GM12878 (cell line): Measurements from ENCODE around the gene OR10H1.

Experiments used
- BCLAF1 ChIP-seq: fragments of 450-650 bp; IDR thresholded peaks from 2 replicates; pipeline ENCODE4 v1.6.1; 2017; ENCODE audit warnings: antibody characterized with exemption, mild to moderate bottlenecking, moderate library complexity
- CHD2 ChIP-seq: IDR thresholded peaks from 2 replicates; pipeline ENCODE4 v1.6.1; 2011; ENCODE audit warnings: low read depth, low read length, improper control_type of control experiment, borderline replicate concordance
- CTCF ChIP-seq, 3 experiments: IDR thresholded peaks in 2 of 3; conservative IDR thresholded peaks in 1 of 3; 2 replicates each; pipeline ENCODE4 v1.5.1; 2011; ENCODE audit warnings: low read depth in 3 of 3, low read length in 3 of 3, mild to moderate bottlenecking in 3 of 3, control low read depth in 2 of 3, moderate library complexity in 2 of 3, inconsistent platforms in 1 of 3, mixed read lengths in 1 of 3; ENCODE audit not compliant: control insufficient read depth in 2 of 3, insufficient read depth in 1 of 3; ENCODE audit errors: extremely low read depth in 1 of 3
- EP300 ChIP-seq, 2 experiments: fragments of 150-350 bp in 1 of 2; IDR thresholded peaks; 2 replicates each; pipeline ENCODE4 v1.6.1; 2011 to 2012; ENCODE audit warnings: low read depth in 2 of 2, low read length in 2 of 2, borderline replicate concordance in 1 of 2, improper control_type of control experiment in 1 of 2, inconsistent platforms in 1 of 2; ENCODE audit not compliant: control insufficient read depth in 1 of 2
- EZH2 ChIP-seq: IDR thresholded peaks from 2 replicates; pipeline ENCODE4 v1.6.1; 2012; ENCODE audit warnings: low read depth, mild to moderate bottlenecking, control low read depth, inconsistent platforms, low read length, borderline replicate concordance; ENCODE audit not compliant: control insufficient read depth
- HCFC1 ChIP-seq: fragments of 150-350 bp; IDR thresholded peaks from 2 replicates; pipeline ENCODE4 v1.6.1; 2014; ENCODE audit warnings: low read length
- POLR2A ChIP-seq: IDR thresholded peaks from 2 replicates; pipeline ENCODE4 v1.6.1; 2011; ENCODE audit warnings: low read depth, mild to moderate bottlenecking, low read length
- POLR2AphosphoS2 ChIP-seq: IDR thresholded peaks from 2 replicates; pipeline ENCODE4 v1.6.1; 2011; ENCODE audit warnings: low read depth, mild to moderate bottlenecking, low read length, improper control_type of control experiment, moderate library complexity
- TARDBP ChIP-seq: IDR thresholded peaks from 2 replicates; pipeline ENCODE4 v1.6.1; 2016; ENCODE audit warnings: borderline replicate concordance
- ZNF384 ChIP-seq: IDR thresholded peaks from 2 replicates; pipeline ENCODE4 v1.6.1; 2012; ENCODE audit warnings: low read depth, mild to moderate bottlenecking, low read length, improper control_type of control experiment, borderline replicate concordance
- TF ChIP-seq, protein P1 (sequence below): fragments of 450-650 bp; IDR thresholded peaks from 2 replicates; pipeline ENCODE4 v1.6.1; 2017; ENCODE audit warnings: low read depth, mild to moderate bottlenecking, moderate library complexity
- TF ChIP-seq, protein P2 (sequence below): IDR thresholded peaks from 2 replicates; pipeline ENCODE4 v1.6.1; 2011; ENCODE audit warnings: low read depth, low read length, improper control_type of control experiment, borderline replicate concordance

DNA sequence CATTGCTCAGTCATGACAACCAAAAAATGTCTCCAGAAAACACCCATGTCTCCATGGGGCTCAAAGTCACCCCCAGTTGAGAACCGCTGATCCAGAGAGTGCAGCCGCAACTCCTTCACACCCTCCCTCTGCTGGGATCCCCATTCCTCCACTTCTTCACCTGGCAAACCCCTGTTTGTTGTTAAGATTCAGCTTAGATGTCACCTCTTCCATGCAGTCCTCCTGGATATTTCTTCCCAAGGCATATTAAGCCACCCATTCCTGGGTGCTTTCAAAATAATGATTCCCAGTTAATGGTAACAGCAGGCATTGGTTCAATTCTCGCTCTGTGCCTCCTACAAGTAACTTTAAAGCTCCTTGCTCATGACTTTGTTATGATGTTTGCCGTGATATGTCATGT, 4.0 kb downstream of the OR10H1 start:
- no peak for TF ChIP-seq CHD2
- TF ChIP-seq CTCF (IDR thresholded peaks at IDR 0.05 in 2 of 3, conservative IDR thresholded peaks at IDR 0.05 in 1 of 3; ENCODE audit: control insufficient read depth in 2 of 3, extremely low read depth in 1 of 3, insufficient read depth in 1 of 3, low read depth in 3 of 3, low read length in 3 of 3): no peak
- no peak for TF ChIP-seq POLR2AphosphoS2
- TF ChIP-seq, protein P1, sequence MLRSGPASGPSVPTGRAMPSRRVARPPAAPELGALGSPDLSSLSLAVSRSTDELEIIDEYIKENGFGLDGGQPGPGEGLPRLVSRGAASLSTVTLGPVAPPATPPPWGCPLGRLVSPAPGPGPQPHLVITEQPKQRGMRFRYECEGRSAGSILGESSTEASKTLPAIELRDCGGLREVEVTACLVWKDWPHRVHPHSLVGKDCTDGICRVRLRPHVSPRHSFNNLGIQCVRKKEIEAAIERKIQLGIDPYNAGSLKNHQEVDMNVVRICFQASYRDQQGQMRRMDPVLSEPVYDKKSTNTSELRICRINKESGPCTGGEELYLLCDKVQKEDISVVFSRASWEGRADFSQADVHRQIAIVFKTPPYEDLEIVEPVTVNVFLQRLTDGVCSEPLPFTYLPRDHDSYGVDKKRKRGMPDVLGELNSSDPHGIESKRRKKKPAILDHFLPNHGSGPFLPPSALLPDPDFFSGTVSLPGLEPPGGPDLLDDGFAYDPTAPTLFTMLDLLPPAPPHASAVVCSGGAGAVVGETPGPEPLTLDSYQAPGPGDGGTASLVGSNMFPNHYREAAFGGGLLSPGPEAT: no peak
- TF ChIP-seq BCLAF1: no peak
- TF ChIP-seq POLR2A: no peak
- no peak for TF ChIP-seq EP300 (IDR thresholded peaks at IDR 0.05; ENCODE audit: borderline replicate concordance in 1 of 2, control insufficient read depth in 1 of 2, low read depth in 2 of 2, low read length in 2 of 2)
- TF ChIP-seq ZNF384: no peak
- TF ChIP-seq TARDBP: no peak
- TF ChIP-seq, protein P2, sequence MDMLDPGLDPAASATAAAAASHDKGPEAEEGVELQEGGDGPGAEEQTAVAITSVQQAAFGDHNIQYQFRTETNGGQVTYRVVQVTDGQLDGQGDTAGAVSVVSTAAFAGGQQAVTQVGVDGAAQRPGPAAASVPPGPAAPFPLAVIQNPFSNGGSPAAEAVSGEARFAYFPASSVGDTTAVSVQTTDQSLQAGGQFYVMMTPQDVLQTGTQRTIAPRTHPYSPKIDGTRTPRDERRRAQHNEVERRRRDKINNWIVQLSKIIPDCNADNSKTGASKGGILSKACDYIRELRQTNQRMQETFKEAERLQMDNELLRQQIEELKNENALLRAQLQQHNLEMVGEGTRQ: no peak
- TF ChIP-seq EZH2: no peak
- no peak for TF ChIP-seq HCFC1
